HG02973 (cell line): Measurements from ENCODE around the gene C4orf50.
"Not testable (repeated sequence)": the region's sequence is repeated elsewhere in the genome, so short reads cannot be mapped to it uniquely, and the experiment has no call there.

ENCODE experiments used
- ATAC-seq: cut with Tn5 transposase; IDR thresholded peaks from one replicate; pipeline ENCODE4 v1.9.1; 2021; ENCODE audit warnings: moderate library complexity; ENCODE audit not compliant: unreplicated experiment

C4orf50 gene

DNA sequence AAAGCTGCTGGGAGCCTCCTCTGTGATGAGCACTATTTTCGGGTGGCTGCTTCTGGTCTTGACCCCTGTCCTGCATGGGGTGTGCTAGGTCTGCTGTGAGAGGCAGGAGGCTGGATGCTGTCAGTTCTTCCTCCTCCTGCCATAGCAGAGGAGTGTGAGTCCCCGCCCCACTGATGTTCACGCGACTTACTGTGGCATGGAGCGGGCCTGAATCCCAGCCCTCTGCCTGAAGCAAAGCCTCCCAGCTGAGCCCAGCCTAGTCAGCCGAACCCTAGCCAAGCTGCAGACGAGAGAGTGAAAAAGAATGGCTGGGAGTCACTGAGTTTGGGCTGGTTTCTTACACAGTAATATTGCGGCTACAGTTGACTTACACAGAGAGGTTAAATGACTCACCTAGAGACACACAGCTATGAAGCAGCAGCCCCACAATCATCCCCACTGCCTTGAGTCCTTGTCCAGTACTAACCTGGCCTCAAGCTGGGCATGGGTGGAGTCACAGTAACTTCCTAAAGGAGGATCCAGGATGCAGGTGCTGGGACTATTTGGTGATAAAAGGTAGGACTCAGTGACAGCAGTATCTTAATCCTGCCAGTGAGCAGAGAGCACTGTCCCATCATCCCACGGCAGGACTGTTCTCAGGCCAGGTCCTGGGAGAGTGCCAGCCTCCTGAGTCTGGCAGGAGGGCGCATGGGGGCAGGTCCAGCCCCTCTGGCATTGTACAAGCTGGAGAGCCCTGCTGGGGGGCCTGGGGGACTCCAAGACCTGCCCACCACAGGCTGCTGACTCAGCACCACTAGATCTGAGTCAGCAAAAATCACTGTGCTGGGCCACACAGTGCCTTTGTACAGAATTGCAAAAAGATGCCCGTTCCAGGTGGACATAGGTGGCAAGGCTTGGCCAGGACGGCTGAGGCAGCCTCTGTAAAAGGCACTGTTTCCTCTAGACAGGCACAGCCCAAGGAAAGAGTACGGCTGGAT lies 65.0 kb downstream of the C4orf50 start:
- ATAC-seq = no peak

GRCh38 chr4:5952286-5952974 lies 65.8 kb downstream of the C4orf50 start:
- no peak for ATAC-seq

- ATAC-seq = not testable (repeated sequence)
Measured at GRCh38 chr4:5946653-5947052, 71.6 kb downstream of the C4orf50 start.

- ATAC-seq = no peak
Measured at GRCh38 chr4:5945936-5946335, 72.3 kb downstream of the C4orf50 start.

- no peak for ATAC-seq
Measured at GRCh38 chr4:5945171-5945570, 73.1 kb downstream of the C4orf50 start.

DNA sequence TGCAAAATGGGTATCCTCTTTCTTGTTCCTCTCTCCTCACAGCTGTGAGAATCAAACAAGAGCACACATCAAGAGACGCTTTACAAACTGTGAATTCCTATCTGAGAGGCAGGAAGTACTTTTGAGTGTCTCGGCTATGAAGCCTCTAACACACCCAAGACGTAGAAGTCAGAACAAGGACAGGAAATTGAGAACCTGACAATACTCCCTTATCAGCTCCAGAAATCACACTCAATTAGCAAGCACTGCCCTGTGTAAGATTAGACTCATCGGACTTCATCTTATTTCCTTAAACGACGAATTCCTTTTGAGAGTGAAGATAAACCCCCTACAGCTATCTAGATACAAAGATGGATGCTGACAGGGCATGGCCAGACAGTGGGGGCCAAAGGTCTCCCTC lies 74.7 kb downstream of the C4orf50 start:
- no peak for ATAC-seq

DNA sequence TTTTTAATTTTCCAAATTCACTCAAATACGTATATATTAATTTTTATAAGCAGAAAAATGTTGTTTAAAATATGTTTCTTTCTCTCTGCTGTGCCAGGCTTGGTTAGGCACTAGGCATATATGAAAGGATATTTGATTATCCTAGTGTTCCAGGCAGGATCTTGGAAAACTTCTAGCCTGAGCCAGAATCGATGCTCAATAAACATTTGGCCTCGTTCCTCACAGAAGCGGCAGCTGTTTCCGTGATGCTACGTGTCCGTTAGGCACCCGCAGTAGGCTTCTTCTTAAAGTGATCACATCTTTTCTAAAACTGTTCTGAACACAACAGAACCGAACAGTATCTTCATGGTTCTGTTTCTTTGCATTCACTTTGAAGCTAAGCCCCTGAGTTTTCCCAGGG lies 75.3 kb downstream of the C4orf50 start:
- ATAC-seq = no peak

DNA sequence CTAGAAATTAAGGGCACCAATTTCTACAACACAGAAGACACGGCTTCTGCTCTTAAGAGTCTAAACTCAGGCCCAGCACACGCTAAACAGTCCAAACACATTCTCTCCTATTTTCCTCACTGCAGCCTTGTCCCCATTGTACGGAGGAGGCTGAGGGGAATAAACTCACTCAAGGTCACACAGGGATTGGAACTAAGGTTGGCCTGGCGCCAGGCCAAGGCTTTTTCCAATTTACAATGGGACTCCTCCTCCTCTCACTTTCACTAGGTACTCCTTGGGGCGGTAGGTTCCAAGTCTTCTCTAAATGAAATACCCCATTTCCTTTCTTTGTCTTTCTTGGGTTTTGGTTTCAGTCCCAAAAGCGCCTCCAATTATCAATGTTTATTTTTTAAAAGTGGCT lies 76.6 kb downstream of the C4orf50 start:
- no peak for ATAC-seq

DNA sequence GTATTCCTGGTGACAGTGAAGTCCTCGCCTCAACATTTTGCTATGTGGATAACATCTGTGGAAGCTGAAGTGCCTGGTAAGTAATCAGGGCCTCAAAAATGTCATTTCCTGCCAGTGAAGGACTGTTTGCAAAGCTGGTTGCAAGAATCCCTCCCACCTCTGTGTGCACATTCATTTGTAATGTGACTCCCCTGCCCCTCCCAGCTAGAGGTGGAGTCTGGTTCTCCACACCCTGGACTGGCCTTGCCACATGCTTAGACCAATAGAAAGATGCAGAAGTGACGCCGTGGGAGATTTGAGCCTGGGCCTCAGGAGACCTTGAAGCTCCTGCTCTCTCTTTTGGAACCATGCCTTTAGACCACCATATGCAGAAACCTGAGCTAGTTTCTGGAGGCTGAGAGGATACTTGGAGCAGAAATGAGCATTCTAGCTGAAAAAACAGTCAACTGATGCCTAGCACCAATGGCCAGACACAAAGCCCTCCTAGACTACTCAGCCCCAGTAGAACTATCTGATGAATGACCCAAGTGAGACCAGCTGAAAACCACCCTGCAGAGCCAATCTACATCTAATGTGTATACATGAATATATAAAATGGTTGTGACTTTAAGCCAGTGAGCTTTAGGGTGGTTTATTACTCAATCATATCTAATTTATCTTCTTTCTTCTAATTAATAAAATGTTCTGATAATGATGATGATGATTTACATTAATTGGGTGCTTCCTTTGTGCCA lies 77.6 kb downstream of the C4orf50 start:
- no peak for ATAC-seq

DNA sequence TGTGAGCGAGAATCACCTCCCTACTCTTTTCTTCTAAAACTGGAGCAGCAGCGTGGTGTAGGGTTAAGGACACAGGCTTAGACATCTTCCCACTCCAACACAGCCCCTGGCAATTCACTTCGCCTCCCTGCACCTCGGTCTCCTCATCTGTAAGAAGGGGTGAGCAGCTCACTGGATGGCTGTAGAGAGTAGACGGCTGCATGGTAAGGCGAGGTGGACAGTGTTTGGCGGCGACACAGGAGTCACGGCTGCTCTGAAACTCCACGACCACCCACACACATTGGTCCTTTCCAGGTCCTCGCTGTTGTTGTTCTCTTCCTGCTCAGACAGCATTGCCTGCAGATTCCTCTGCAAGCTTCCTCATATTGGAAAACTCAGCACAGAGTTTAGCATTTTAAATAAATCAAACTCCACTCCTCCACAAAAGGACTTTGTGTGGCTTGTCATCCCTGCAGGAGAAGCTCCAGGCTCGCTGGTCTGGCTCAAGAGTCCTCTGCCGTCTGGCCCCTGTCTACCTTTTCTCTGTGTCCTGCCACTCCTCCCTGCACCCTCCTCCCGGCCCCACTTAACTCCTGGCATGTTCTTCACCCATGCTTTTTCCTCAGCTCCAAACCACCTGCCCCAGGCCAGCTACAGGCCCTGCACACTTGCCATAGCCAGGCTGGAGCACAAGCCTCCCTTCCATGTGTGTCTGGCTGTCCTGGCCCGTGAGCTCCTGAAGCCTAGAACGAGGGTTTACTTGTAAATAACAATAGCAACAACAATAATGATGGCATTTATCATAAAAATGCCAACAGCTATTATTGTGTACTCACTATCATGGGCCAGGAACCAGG lies 84.0 kb downstream of the C4orf50 start:
- ATAC-seq = no peak

- ATAC-seq = no peak
Measured at GRCh38 chr4:5933116-5933515, 85.1 kb downstream of the C4orf50 start.

DNA sequence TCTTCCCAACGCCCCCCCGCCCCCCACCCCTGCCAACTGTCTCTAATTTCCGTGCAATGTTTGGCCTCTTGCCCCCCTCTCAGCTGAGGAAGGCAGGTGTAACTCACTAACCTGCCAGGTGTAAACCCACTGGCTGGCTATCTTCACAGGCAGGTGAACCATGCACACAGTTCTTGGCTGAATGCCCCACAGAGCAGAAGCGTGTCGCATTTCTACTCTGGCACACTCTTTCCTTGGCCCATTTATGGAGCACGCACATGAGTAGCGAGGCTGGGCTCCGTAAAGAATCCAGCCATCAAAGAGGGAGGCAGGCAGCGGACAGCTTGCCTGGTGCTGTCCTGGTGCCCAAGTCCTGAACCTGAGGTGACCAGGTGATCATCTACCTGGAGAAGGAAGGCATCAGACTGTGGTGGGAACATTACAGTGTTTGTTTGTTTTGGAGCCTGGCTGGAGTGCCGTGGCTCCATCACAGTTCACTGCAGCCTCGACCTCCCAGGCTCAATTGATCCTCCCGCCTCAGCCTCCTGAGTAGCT lies 86.1 kb downstream of the C4orf50 start:
- ATAC-seq = no peak

DNA sequence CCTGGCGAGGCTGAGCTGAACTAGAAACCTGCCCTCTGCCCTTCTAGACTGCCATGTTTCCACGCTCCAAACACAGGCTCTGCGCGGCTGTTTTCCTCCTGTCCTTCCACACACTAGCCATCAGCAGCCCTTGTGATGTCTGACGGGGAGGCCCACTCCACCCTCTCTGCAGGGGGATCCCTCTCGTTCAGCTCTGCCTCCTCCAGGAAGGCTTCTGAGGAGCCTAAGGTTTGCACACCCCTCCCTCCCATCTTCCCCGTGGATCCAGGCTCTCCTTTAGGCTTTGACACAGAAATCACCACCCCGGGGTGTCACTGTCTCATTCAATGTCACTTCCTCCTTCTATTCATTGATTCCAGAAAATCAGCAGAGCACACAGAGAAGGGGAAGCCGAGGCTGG lies 86.7 kb downstream of the C4orf50 start:
- ATAC-seq = no peak

DNA sequence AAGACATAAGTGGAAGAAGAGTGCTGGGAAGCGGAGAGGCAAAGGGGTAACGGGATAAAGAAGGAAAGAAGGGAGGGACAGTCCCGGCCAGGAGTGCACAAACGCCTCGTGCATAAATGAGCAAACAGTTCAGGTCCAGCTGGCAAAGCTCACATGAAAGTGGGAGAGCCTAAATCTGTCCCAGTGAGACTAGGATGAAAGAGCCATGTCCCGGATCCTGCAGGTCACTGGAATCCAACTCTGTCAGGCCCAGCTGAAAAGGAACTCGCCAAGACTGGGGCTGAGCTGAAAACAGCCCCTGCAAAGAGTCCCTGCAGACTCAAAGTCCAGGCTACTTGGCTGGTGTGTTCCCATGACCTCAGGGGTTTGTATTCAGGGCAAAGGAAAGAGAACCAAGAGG lies 87.4 kb downstream of the C4orf50 start:
- ATAC-seq = no peak

- ATAC-seq = no peak
Measured at GRCh38 chr4:5930456-5930855, 87.8 kb downstream of the C4orf50 start.

GRCh38 chr4:5928844-5929420 lies 89.3 kb downstream of the C4orf50 start:
- no peak for ATAC-seq

GRCh38 chr4:5928274-5928673 lies 90.0 kb downstream of the C4orf50 start:
- ATAC-seq = no peak

GRCh38 chr4:5927747-5928146 lies 90.5 kb downstream of the C4orf50 start:
- ATAC-seq = no peak

DNA sequence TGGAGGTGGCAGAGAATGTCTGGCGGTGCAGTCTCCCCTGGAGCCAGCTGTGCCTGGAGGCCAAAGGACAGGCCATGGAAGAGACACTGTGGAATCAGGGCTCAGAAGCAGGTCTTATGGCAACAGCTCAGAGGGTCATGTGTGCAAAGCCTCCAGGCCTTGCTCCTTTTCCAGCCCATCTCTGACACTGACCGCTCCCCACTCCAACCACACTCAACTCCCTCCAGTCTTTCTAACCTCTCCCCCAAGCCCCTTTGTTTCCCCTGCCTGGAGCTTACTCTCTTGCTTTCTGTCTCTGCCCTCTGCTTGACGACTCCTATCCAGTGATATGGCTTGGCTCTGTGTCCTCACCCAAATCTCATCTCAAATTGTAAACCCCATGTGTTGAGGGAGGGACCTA lies 91.1 kb downstream of the C4orf50 start:
- no peak for ATAC-seq

DNA sequence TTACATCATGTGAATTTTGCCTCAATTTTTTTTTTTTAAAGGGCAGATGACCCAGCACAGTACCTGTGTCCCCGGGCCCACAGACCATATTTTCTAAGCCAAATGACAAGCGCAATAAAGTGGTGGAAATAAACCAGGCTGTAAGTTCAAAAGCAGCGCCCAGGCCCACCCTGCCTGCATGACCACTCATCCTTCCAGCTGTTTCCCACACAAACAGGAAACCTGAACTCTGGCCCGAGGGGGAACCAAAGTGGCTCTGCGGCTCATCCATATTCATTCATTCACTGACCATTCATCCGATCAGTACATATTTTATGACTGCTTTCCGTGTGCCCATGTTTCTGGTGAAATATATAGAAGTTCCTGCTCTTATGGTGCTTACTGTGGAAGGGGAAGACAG lies 91.6 kb downstream of the C4orf50 start:
- no peak for ATAC-seq
